HepG2 (cell line): ENCODE results near the gene ZNF655. TPM values are rescaled to one million over a fixed set of nuclear protein-coding genes. Genes with fewer than 3 reads are reported as not detected.
A peak's percentile ranks its signal among the peaks of the same experiment; 100 is the strongest.

Source experiments
- ATAC-seq: fragments of 200-7000 bp; cut with Tn5 transposase; 3 replicates; pipeline ENCODE4 v1.9.1; 2020; ENCODE audit warnings: mild to moderate bottlenecking, moderate library complexity
- BruUV-seq: library from RNA; stranded (reverse); fragments of 400-500 nt; replicated peaks from 2 replicates; lab custom pipeline; 2021; lab: Mats Ljungman, UMichigan
- CTCF ChIA-PET: fragments of 300-600 bp; formaldehyde crosslinking; extraction: SDS; loops from one replicate; lab custom pipeline; 2021; ENCODE audit warnings: low total read pairs, inconsistent platforms, low intra/inter-chr PET ratio; lab: Yijun Ruan, JAX
- POLR2A ChIA-PET: fragments of 350-600 bp; sonication (Branson Sonifier 250); formaldehyde crosslinking; loops from one replicate; lab custom pipeline; 2020; ENCODE audit warnings: antibody characterized with exemption, inconsistent platforms; lab: Yijun Ruan, JAX
- DNase-seq: peaks from one replicate; pipeline ENCODE4 v3.0.0-alpha.2; 2015; ENCODE audit warnings: low spot score
- FAIRE-seq: peaks from 3 replicates; lab custom pipeline; 2011; peaks lifted over from hg19 to GRCh38; lab: Jason Lieb, UNC
- H2AFZ ChIP-seq: one replicate; pipeline ENCODE4 v1.6.1; 2011; ENCODE audit warnings: low read length, inconsistent platforms
- H3K27ac ChIP-seq: fragments of 300-600 bp; 3 replicates; pipeline ENCODE4 v1.8.0; 2011; ENCODE audit warnings: mixed run types, mild to moderate bottlenecking, mixed read lengths, low read length, inconsistent platforms; ENCODE audit not compliant: insufficient read depth; ENCODE audit errors: extremely low read length
- H3K27me3 ChIP-seq, 2 experiments: fragments of 200-600 bp in 1 of 2; 2 replicates in 1 of 2; 3 replicates in 1 of 2; pipeline versions ENCODE4 v1.6.0 to v1.8.0; 2011; ENCODE audit warnings: low read length in 2 of 2, mild to moderate bottlenecking in 2 of 2, moderate library complexity in 2 of 2, inconsistent platforms in 1 of 2; ENCODE audit not compliant: insufficient read depth in 2 of 2, control insufficient read depth in 1 of 2
- H3K36me3 ChIP-seq, 2 experiments: fragments of 200-600 bp in 1 of 2; replicated peaks in 1 of 2; 2 replicates in 1 of 2; 3 replicates in 1 of 2; pipeline versions ENCODE4 v1.5.1 to v1.8.0; 2011; ENCODE audit warnings: low read length in 2 of 2, inconsistent platforms in 1 of 2; ENCODE audit not compliant: insufficient read depth in 2 of 2, control insufficient read depth in 1 of 2
- H3K4me1 ChIP-seq: 2 replicates; pipeline ENCODE4 v1.5.1; 2012; ENCODE audit warnings: low read length, inconsistent platforms; ENCODE audit not compliant: insufficient read depth
- H3K4me2 ChIP-seq: 2 replicates; pipeline ENCODE4 v1.6.0; 2011; ENCODE audit warnings: low read depth, low read length, inconsistent platforms
- H3K4me3 ChIP-seq, 3 experiments: fragments of 200-600 bp in 1 of 3; sonication (generic), shearing (Covaris generic) in 1 of 3; replicated peaks in 1 of 3; 2 replicates each; pipeline ENCODE4 v1.5.1; 2011 to 2016; ENCODE audit warnings: low read length in 3 of 3, inconsistent platforms in 2 of 3, low read depth in 2 of 3, mild to moderate bottlenecking in 2 of 3, control low read depth in 1 of 3, mixed read lengths in 1 of 3; ENCODE audit not compliant: insufficient read depth in 1 of 3
- H3K79me2 ChIP-seq: one replicate; pipeline ENCODE4 v1.6.1; 2011; ENCODE audit warnings: low read length, inconsistent platforms; ENCODE audit not compliant: insufficient read depth
- H3K9ac ChIP-seq: 2 replicates; pipeline ENCODE4 v1.6.0; 2011; ENCODE audit warnings: mild to moderate bottlenecking, low read depth, low read length, inconsistent platforms; ENCODE audit not compliant: insufficient read depth
- H3K9me3 ChIP-seq: 2 replicates; pipeline ENCODE4 v1.5.1; 2012; ENCODE audit warnings: mild to moderate bottlenecking, low read length
- H4K20me1 ChIP-seq: 2 replicates; pipeline ENCODE4 v1.6.0; 2011; ENCODE audit warnings: inconsistent platforms, mild to moderate bottlenecking, low read length, moderate library complexity; ENCODE audit not compliant: insufficient read depth
- ARID2 ChIP-seq: sonication (generic); formaldehyde crosslinking; IDR thresholded peaks from 2 replicates; pipeline ENCODE4 v1.8.1; 2022; ENCODE audit warnings: mild to moderate bottlenecking, missing genetic modification reagents, borderline replicate concordance
- CBX2 ChIP-seq, 2 experiments: fragments of 200-600 bp in 1 of 2; sonication (generic); formaldehyde crosslinking in 1 of 2; IDR thresholded peaks; 2 replicates each; pipeline versions ENCODE4 v1.7.0 to v1.8.1; 2018 to 2022; ENCODE audit warnings: low read depth in 2 of 2, low read length in 1 of 2, mild to moderate bottlenecking in 1 of 2, missing genetic modification reagents in 1 of 2
- CENPX ChIP-seq: sonication (generic); formaldehyde crosslinking; IDR thresholded peaks from 2 replicates; pipeline ENCODE4 v1.9.0; 2021; ENCODE audit warnings: mild to moderate bottlenecking, missing genetic modification reagents, moderate library complexity
- CREB1 ChIP-seq, 2 experiments: fragments of 450-650 bp in 1 of 2; IDR thresholded peaks; 2 replicates each; pipeline ENCODE4 v1.6.1; 2016 to 2017; ENCODE audit warnings: control low read depth in 1 of 2, mild to moderate bottlenecking in 1 of 2, missing compliant biosample characterization in 1 of 2, missing genetic modification characterization in 1 of 2
- EHMT2 ChIP-seq: fragments of 200-600 bp; sonication (generic); IDR thresholded peaks from 2 replicates; pipeline ENCODE4 v1.7.0; 2017; ENCODE audit warnings: antibody characterized with exemption, low read depth, low read length, borderline replicate concordance
- IKZF1 ChIP-seq: fragments of 450-650 bp; IDR thresholded peaks from 2 replicates; pipeline ENCODE4 v1.7.1; 2016
- MAFF ChIP-seq: IDR thresholded peaks from 2 replicates; pipeline ENCODE4 v1.6.1; 2011; ENCODE audit warnings: low read depth, low read length, improper control_type of control experiment
- MAFK ChIP-seq, 2 experiments: IDR thresholded peaks in 1 of 2; conservative IDR thresholded peaks in 1 of 2; 2 replicates each; pipeline ENCODE4 v1.6.1; 2011; ENCODE audit warnings: improper control_type of control experiment in 2 of 2, low read length in 2 of 2
- MATR3 ChIP-seq: sonication (generic); formaldehyde crosslinking; IDR thresholded peaks from 2 replicates; pipeline ENCODE4 v1.4.0; 2020; ENCODE audit warnings: missing genetic modification reagents
- ONECUT2 ChIP-seq: sonication (generic); formaldehyde crosslinking; IDR thresholded peaks from 2 replicates; pipeline ENCODE4 v1.4.0; 2020; ENCODE audit warnings: missing genetic modification reagents
- SYNCRIP ChIP-seq: fragments of 200-400 bp; formaldehyde crosslinking; IDR thresholded peaks from 2 replicates; pipeline ENCODE4 v1.6.1; 2018; ENCODE audit warnings: mild to moderate bottlenecking, low read depth, low read length; ENCODE audit not compliant: insufficient read depth
- TSC22D2 ChIP-seq: sonication (generic); formaldehyde crosslinking; IDR thresholded peaks from 2 replicates; pipeline ENCODE4 v1.5.1; 2020; ENCODE audit warnings: missing genetic modification reagents, mild to moderate bottlenecking, borderline replicate concordance
- ZNF33B ChIP-seq: sonication (generic); formaldehyde crosslinking; IDR thresholded peaks from 2 replicates; pipeline ENCODE4 v1.5.1; 2020; ENCODE audit warnings: mild to moderate bottlenecking, missing genetic modification reagents
- ZNF430 ChIP-seq: sonication (generic); formaldehyde crosslinking; IDR thresholded peaks from 2 replicates; pipeline ENCODE4 v1.9.0; 2021; ENCODE audit warnings: mild to moderate bottlenecking, missing genetic modification reagents
- ZNF572 ChIP-seq: sonication (generic); formaldehyde crosslinking; IDR thresholded peaks from 2 replicates; pipeline ENCODE4 v1.5.1; 2020; ENCODE audit warnings: mild to moderate bottlenecking, missing genetic modification reagents
- ZNF781 ChIP-seq: sonication (generic); formaldehyde crosslinking; IDR thresholded peaks from 2 replicates; pipeline ENCODE4 v1.5.1; 2020; ENCODE audit warnings: borderline replicate concordance, mild to moderate bottlenecking, missing genetic modification reagents; ENCODE audit errors: not compliant biosample characterization
- WGBS: methylation state at CpG from one replicate; pipeline ENCODE4 v1.1.6; 2017; ENCODE audit warnings: low lambda C conversion rate; 5-methylcytosine and 5-hydroxymethylcytosine counted together
- in situ Hi-C: cut with HindIII; loops from 2 replicates; pipeline ENCODE4 v1.10.0; 2017; ENCODE audit warnings: low pct_unique_long_range_greater_than_20kb; ENCODE audit not compliant: extremely low pct_ligation_motif_present
- intact Hi-C: fragments of 100-400 bp; cut with micrococcal nuclease; formaldehyde crosslinking; loops from one replicate; pipeline ENCODE4 v1.10.0; 2022; ENCODE audit not compliant: unreplicated experiment
- polyA plus RNA-seq, 8 experiments: library from polyadenylated mRNA; depleted of rRNA in 3 of 8; stranded (reverse) in 7 of 8; unstranded in 1 of 8; fragments of >200 nt; fragmentation: Illumina TruSeq in 4 of 8; extraction: Trizol in 4 of 8; gene quantifications; 2 replicates each; pipeline versions ENCODE4 v1.2.1 to v1.2.3, GENCODE V29; 2011 to 2016; ENCODE audit warnings: low read depth in 4 of 8, missing spikeins in 1 of 8, mixed read lengths in 1 of 8; ENCODE audit not compliant: insufficient read depth in 1 of 8
- total RNA-seq, 5 experiments: library from RNA; depleted of rRNA; stranded (reverse); fragments of >200 nt; fragmentation: Illumina TruSeq; extraction: Trizol; gene quantifications; 2 replicates each; pipeline ENCODE4 v1.2.3, GENCODE V29; 2016; ENCODE audit warnings: low read depth in 1 of 5
- TF ChIP-seq, protein P1 (sequence below), 2 experiments: IDR thresholded peaks; 2 replicates each; pipeline ENCODE4 v1.6.1; 2011 to 2012; ENCODE audit warnings: low read length in 2 of 2, borderline replicate concordance in 1 of 2, low read depth in 1 of 2, mild to moderate bottlenecking in 1 of 2, moderate library complexity in 1 of 2
- TF ChIP-seq, protein P2 (sequence below): IDR thresholded peaks from 2 replicates; pipeline ENCODE4 v1.6.1; 2012; ENCODE audit warnings: low read length, improper control_type of control experiment

Gene ZNF655
- total and polyA plus RNA-seq, 2 of the 13 experiments (the other 11 are each of a cell fraction or from before 2014, with no cell fraction given), result 53.4 to 75.6 TPM

DNA sequence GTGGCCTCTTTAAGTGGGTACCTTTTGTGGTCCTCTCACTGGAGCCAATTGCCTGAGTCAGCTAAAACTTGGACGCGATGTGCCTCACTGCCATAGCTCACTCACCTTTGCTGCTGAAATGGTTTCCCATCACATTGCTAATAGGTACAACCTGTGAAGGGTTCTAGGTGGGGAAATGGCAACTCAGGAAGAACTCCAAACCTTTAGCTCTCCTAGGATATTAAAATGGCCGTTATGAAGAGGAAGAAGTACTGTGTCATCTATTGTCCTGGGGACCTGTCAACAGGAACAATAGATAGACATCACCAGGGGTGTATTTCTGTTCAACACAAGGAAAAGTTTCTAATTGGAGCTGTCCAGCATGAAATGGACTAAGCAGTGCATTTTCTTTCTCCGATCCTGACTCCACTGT lies 1.2 kb upstream of the ZNF655 start:
- no TSS peak for BruUV-seq
- Histone ChIP-seq H3K9me3 (no peaks in the 10 kb centered on the region), H4K20me1 (peaks cover 5% of the 10 kb centered on the region; the same call in 1 of the 2 replicates), H3K9ac (peak overlapping the region; percentile 100), H3K4me2 (peak overlapping the region; percentile 88), H3K79me2 (peaks cover 46% of the 10 kb centered on the region), H3K27me3 (no peaks in the 10 kb centered on the region; a peak in 1 of 5 replicates), H2AFZ (no peak overlapping the region), H3K4me1 (peaks cover 42% of the 10 kb centered on the region), H3K36me3 (peaks cover 11 to 35% of the 10 kb centered on the region in 2 experiments), H3K27ac (peak overlapping the region; percentile 95), H3K4me3 (peak overlapping the region; percentile 87 to 99 (median 98); a peak in 5 of 6 replicates)
- peak; percentile 96 for TF ChIP-seq MAFF
- no peak for TF ChIP-seq ONECUT2
- TF ChIP-seq ARID2 (CRISPR knock-in tag), result no peak
- no peak for TF ChIP-seq SYNCRIP
- TF ChIP-seq TSC22D2, result no peak
- no peak for TF ChIP-seq ZNF33B
- no peak for TF ChIP-seq ZNF781 (CRISPR knock-in tag)
- TF ChIP-seq MAFK (conservative IDR thresholded peaks at IDR 0.05 in 1 of 2, IDR thresholded peaks at IDR 0.05 in 1 of 2; ENCODE audit: low read length in 2 of 2), result peak; percentile 92 to 97
- TF ChIP-seq CENPX, result no peak
- TF ChIP-seq, protein P1, sequence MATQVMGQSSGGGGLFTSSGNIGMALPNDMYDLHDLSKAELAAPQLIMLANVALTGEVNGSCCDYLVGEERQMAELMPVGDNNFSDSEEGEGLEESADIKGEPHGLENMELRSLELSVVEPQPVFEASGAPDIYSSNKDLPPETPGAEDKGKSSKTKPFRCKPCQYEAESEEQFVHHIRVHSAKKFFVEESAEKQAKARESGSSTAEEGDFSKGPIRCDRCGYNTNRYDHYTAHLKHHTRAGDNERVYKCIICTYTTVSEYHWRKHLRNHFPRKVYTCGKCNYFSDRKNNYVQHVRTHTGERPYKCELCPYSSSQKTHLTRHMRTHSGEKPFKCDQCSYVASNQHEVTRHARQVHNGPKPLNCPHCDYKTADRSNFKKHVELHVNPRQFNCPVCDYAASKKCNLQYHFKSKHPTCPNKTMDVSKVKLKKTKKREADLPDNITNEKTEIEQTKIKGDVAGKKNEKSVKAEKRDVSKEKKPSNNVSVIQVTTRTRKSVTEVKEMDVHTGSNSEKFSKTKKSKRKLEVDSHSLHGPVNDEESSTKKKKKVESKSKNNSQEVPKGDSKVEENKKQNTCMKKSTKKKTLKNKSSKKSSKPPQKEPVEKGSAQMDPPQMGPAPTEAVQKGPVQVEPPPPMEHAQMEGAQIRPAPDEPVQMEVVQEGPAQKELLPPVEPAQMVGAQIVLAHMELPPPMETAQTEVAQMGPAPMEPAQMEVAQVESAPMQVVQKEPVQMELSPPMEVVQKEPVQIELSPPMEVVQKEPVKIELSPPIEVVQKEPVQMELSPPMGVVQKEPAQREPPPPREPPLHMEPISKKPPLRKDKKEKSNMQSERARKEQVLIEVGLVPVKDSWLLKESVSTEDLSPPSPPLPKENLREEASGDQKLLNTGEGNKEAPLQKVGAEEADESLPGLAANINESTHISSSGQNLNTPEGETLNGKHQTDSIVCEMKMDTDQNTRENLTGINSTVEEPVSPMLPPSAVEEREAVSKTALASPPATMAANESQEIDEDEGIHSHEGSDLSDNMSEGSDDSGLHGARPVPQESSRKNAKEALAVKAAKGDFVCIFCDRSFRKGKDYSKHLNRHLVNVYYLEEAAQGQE (IDR thresholded peaks at IDR 0.05; ENCODE audit: borderline replicate concordance in 1 of 2, low read depth in 1 of 2, low read length in 2 of 2), result peak in 1 of 2 experiments; percentile 87
- no peak for TF ChIP-seq CREB1 (IDR thresholded peaks at IDR 0.05)
- no peak for TF ChIP-seq CREB1 (CRISPR knock-in tag; IDR thresholded peaks at IDR 0.05)
- TF ChIP-seq EHMT2, result no peak
- no peak for TF ChIP-seq ZNF572 (CRISPR knock-in tag)
- TF ChIP-seq IKZF1, result no peak
- TF ChIP-seq, protein P2, sequence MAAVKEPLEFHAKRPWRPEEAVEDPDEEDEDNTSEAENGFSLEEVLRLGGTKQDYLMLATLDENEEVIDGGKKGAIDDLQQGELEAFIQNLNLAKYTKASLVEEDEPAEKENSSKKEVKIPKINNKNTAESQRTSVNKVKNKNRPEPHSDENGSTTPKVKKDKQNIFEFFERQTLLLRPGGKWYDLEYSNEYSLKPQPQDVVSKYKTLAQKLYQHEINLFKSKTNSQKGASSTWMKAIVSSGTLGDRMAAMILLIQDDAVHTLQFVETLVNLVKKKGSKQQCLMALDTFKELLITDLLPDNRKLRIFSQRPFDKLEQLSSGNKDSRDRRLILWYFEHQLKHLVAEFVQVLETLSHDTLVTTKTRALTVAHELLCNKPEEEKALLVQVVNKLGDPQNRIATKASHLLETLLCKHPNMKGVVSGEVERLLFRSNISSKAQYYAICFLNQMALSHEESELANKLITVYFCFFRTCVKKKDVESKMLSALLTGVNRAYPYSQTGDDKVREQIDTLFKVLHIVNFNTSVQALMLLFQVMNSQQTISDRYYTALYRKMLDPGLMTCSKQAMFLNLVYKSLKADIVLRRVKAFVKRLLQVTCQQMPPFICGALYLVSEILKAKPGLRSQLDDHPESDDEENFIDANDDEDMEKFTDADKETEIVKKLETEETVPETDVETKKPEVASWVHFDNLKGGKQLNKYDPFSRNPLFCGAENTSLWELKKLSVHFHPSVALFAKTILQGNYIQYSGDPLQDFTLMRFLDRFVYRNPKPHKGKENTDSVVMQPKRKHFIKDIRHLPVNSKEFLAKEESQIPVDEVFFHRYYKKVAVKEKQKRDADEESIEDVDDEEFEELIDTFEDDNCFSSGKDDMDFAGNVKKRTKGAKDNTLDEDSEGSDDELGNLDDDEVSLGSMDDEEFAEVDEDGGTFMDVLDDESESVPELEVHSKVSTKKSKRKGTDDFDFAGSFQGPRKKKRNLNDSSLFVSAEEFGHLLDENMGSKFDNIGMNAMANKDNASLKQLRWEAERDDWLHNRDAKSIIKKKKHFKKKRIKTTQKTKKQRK, result no peak
- no peak for TF ChIP-seq ZNF430
- TF ChIP-seq MATR3, result no peak
- TF ChIP-seq CBX2 (IDR thresholded peaks at IDR 0.05; ENCODE audit: low read depth, low read length), result no peak
- no peak for TF ChIP-seq CBX2 (CRISPR knock-in tag; IDR thresholded peaks at IDR 0.05; ENCODE audit: low read depth)
- ChIA-PET CTCF (no interaction called here), POLR2A (interaction anchor here (0.6 to 3.6 kb wide), 5 partner anchors 23 to 373 kb away, joined by 3 to 42 read pairs (median 13); partner anchors contain the start of genes ZKSCAN5 and ZNF394)
- no peak for FAIRE-seq
- ATAC-seq, result no peak
- in situ Hi-C loops (no loop called here), intact Hi-C loops (loop anchor here (5.0 kb wide), 1 partner anchor 55 kb away; the partner anchor contains the start of genes ZKSCAN5 and ZNF394)
- WGBS, result 83% methylated on average over 4 of the region's 4 CpGs
- DNase-seq, result no peak
